GM19467 (cell line): Measurements from ENCODE around the gene SCARF1.
"Not testable (repeated sequence)": the region's sequence is repeated elsewhere in the genome, so short reads cannot be mapped to it uniquely, and the experiment has no call there.

Source experiments
- ATAC-seq: cut with Tn5 transposase; IDR thresholded peaks from one replicate; pipeline ENCODE4 v1.9.1; 2021; ENCODE audit warnings: mild to moderate bottlenecking, moderate library complexity; ENCODE audit not compliant: unreplicated experiment

The SCARF1 gene

GRCh38 chr17:1645207-1646171, at the start of gene SCARF1:
Gene SCARF1 (minus strand): TSS chr17:1645732. CDS start chr17:1645697, 35 bp downstream.
- ATAC-seq, result no peak

GRCh38 chr17:1693339-1693738, 47.8 kb upstream of the SCARF1 start:
- no peak for ATAC-seq

- no peak for ATAC-seq
Observed at GRCh38 chr17:1690544-1691221, 45.2 kb upstream of the SCARF1 start.

GRCh38 chr17:1688405-1688804, 42.9 kb upstream of the SCARF1 start:
- ATAC-seq, result not testable (repeated sequence)

GRCh38 chr17:1686086-1686485, 40.6 kb upstream of the SCARF1 start:
- no peak for ATAC-seq

GRCh38 chr17:1684378-1685189, 39.1 kb upstream of the SCARF1 start, which contains the start of gene PRPF8:
Gene PRPF8 (minus strand): TSS chr17:1684867. CDS start chr17:1684571, 296 bp downstream.
- peak; percentile 95 for ATAC-seq

GRCh38 chr17:1683459-1683858, 37.9 kb upstream of the SCARF1 start:
- no peak for ATAC-seq

GRCh38 chr17:1676401-1676800, 30.9 kb upstream of the SCARF1 start:
- ATAC-seq, result no peak

GRCh38 chr17:1673041-1673785, 27.7 kb upstream of the SCARF1 start:
- ATAC-seq, result no peak

GRCh38 chr17:1663934-1664333, 18.4 kb upstream of the SCARF1 start:
- ATAC-seq, result not testable (repeated sequence)

GRCh38 chr17:1661045-1661444, 15.5 kb upstream of the SCARF1 start:
- no peak for ATAC-seq

GRCh38 chr17:1658100-1658499, 12.6 kb upstream of the SCARF1 start:
- ATAC-seq, result no peak

- no peak for ATAC-seq
Observed at GRCh38 chr17:1653735-1654134, 8.2 kb upstream of the SCARF1 start.

GRCh38 chr17:1652794-1653193, 7.3 kb upstream of the SCARF1 start:
- not testable (repeated sequence) for ATAC-seq

- no peak for ATAC-seq
Observed at GRCh38 chr17:1651559-1651844, 6.0 kb upstream of the SCARF1 start.

GRCh38 chr17:1650731-1651558, 5.4 kb upstream of the SCARF1 start:
- no peak for ATAC-seq

- ATAC-seq, result no peak
Observed at GRCh38 chr17:1649844-1650501, 4.4 kb upstream of the SCARF1 start, which contains the start of gene RILP. Gene RILP (minus strand): TSS chr17:1649866. CDS start chr17:1649804, 62 bp downstream.

GRCh38 chr17:1648963-1649843, 3.7 kb upstream of the SCARF1 start:
- peak; percentile 63 for ATAC-seq
